ENCODE measurements around the gene CCL22.
"Not testable (repeated sequence)": the region's sequence is repeated elsewhere in the genome, so short reads cannot be mapped to it uniquely, and the experiment has no call there.

Gene CCL22

GRCh38 chr16:57392694-57393093, 34.1 kb downstream of the CCL22 start:
- DNase-seq (ENCODE audit: low read depth, low spot score) = no peak

GRCh38 chr16:57394444-57394843, 35.9 kb downstream of the CCL22 start:
- DNase-seq (ENCODE audit: low read depth, low spot score) = no peak

GRCh38 chr16:57395026-57395425, 36.4 kb downstream of the CCL22 start:
- no peak for DNase-seq (ENCODE audit: low read depth, low spot score)

- no peak for DNase-seq (ENCODE audit: low read depth, low spot score)
Observed at GRCh38 chr16:57396786-57397185, 38.2 kb downstream of the CCL22 start.

- DNase-seq (ENCODE audit: low read depth, low spot score) = not testable (repeated sequence)
Observed at GRCh38 chr16:57397493-57397892, 38.9 kb downstream of the CCL22 start.

- no peak for DNase-seq (ENCODE audit: low read depth, low spot score)
Observed at GRCh38 chr16:57401943-57402640, 43.5 kb downstream of the CCL22 start.

- no peak for DNase-seq (ENCODE audit: low read depth, low spot score)
Observed at GRCh38 chr16:57403965-57404817, 45.6 kb downstream of the CCL22 start, which contains the start of gene CCL17. Gene CCL17 (plus strand): TSS chr16:57404767. CDS start chr16:57413933, 9,166 bp downstream.

GRCh38 chr16:57405097-57405496, 46.5 kb downstream of the CCL22 start:
- DNase-seq (ENCODE audit: low read depth, low spot score) = no peak

- no peak for DNase-seq (ENCODE audit: low read depth, low spot score)
Observed at GRCh38 chr16:57406881-57407280, 48.3 kb downstream of the CCL22 start.

GRCh38 chr16:57407521-57408353, 49.2 kb downstream of the CCL22 start:
- no peak for DNase-seq (ENCODE audit: low read depth, low spot score)

- no peak for DNase-seq (ENCODE audit: low read depth, low spot score)
Observed at GRCh38 chr16:57409065-57409464, 50.5 kb downstream of the CCL22 start.

- no peak for DNase-seq (ENCODE audit: low read depth, low spot score)
Observed at GRCh38 chr16:57409870-57410587, 51.4 kb downstream of the CCL22 start.

GRCh38 chr16:57411362-57411976, 52.9 kb downstream of the CCL22 start:
- no peak for DNase-seq (ENCODE audit: low read depth, low spot score)

- no peak for DNase-seq (ENCODE audit: low read depth, low spot score)
Observed at GRCh38 chr16:57412584-57412983, 54.0 kb downstream of the CCL22 start.

- DNase-seq (ENCODE audit: low read depth, low spot score) = no peak
Observed at GRCh38 chr16:57413301-57413730, 54.7 kb downstream of the CCL22 start.

- no peak for DNase-seq (ENCODE audit: low read depth, low spot score)
Observed at GRCh38 chr16:57413733-57414132, 55.1 kb downstream of the CCL22 start.
